GM21786 (cell line): ENCODE measurements around the gene CDC20B.
"Not testable (repeated sequence)": the region's sequence is repeated elsewhere in the genome, so short reads cannot be mapped to it uniquely, and the experiment has no call there.

Source experiments
- ATAC-seq: cut with Tn5 transposase; IDR thresholded peaks from one replicate; pipeline ENCODE4 v1.9.1; 2021; ENCODE audit not compliant: unreplicated experiment

Gene CDC20B

DNA sequence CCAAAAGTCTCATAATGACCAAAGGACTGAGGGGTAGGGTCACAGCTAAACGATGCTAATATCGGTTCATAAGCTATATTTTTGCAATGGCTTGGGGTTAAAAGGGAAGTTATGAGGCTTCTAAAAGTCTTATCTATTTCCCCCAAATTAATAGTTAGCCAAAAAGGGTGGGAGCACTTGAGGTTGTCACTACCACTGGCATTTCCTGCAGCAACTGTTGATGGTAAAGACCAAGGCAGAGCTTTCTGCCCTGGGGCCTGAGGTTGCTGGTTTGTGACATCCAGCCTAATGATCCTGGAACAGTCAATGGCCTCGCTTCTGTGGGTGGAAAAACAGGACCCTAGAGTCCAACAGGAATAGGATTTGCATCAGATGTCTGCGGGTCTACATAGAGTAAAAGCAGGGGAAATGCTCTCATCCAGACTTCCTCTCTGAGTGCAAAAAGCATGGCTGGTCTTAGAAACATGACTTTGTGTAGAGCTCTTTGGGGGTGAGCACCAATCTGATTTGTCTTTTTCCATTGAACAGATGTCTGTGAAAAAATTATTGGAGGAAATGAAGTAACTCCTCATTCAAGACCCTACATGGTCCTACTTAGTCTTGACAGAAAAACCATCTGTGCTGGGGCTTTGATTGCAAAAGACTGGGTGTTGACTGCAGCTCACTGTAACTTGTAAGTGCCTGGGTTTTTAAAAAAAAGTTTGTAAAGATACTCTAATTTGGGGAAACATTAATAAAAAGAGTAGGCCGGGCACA lies 67.9 kb downstream of the CDC20B start:
- ATAC-seq, result no peak

DNA sequence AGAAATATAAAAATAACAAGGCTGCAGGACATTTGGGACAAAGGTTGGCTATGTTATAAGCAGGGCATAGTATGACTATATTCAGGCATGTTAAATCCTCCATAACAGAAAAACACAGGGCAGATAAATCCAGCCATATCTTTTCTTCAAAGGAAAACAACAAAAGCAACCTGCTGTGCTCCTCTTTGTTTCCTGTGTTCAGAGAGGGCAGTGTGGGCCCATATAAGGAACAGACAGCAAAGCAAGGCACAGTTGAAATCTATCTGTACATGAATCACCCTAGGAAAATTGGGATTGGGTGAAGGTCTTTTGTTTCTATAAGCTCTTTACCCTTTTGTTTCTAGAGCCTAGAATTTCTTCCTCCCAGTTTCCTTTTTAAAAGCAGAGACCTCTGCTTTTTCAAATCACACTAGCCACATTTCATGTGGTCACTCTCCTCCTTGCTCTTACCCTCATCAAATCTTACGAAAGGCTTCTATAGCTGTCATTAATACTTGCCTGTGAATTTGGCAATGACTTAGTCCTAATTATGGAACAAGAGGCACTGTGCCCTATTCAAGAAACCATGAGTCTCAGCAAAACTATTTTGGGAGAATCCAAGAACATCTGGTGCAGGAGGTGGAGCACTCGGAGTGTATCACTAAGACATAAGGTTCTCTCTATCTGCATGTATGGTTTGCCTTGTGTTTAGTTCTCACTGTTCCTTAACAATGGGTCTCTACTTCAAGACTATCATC lies 68.8 kb downstream of the CDC20B start:
- no peak for ATAC-seq

DNA sequence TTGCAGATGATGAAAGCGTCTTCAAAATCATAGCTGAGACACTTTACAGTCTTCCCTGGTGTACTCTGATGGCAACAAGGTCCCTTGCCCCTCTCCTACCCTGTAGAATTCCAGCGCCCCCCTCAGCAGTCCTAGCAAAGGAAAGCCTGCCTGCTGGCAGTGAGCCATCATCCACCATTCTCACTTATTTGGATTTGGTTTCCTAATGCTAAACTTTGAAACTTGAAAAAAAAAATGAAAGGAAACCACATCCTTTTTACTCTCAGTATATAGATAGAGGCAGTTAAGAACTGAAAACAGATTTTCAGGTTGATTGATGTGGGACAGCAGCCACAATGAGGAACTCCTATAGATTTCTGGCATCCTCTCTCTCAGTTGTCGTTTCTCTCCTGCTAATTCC lies 70.6 kb downstream of the CDC20B start, which contains the start of gene GZMA:
Gene GZMA, plus strand, starts transcription at position 299 of the 400 bp plus-strand sequence. Its CDS starts 37 bp downstream, at position 336.
- no peak for ATAC-seq

DNA sequence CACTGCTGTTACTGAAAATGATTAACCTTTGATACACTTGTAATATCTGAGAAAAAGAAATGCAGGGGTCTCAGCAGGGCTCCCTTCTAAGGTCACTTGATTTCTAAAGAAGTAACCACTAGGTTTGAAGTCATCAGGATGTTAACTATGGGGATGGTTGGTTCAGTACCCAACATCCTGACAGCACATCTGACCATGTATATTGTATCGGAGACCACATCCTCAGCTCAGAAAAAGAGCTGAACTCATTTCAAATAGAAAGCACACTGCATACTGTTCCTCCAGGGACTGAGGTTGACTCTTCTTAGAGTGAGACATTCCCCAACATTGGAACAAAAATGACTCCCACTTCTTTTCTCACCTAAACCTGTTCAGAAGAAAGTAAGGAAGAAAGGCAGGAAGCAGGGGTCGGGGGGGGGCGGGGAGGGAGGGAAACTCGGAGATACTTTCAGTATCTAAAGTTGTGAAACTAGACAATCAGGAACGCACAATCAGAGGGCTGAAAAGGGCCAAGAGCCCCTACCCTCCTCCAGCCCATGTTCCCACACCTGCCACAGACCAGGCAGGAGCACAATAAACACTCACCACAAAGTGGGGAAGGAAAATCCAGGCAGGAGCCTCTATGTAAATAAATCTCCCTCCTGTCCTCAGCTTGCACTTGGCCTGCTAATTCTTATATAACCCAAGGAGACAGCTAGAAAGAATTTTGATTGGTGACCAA lies 71.3 kb downstream of the CDC20B start:
- ATAC-seq, result no peak

DNA sequence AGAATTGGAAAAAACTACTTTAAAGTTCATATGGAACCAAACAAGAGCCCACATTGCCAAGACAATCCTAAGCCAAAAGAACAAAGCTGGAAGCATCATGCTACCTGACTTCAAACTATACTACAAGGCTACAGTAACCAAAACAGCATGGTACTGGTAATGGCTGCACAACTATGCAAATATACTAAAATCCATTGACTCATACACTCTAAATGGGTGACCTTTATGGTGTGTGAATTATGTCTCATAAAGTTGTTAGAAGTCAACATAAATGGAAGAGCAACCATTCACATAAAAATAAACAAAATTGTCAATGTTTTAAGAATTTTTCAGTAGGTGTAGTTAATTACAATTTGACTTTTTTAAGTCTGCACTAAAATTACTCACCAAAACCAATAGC lies 71.8 kb downstream of the CDC20B start:
- not testable (repeated sequence) for ATAC-seq

DNA sequence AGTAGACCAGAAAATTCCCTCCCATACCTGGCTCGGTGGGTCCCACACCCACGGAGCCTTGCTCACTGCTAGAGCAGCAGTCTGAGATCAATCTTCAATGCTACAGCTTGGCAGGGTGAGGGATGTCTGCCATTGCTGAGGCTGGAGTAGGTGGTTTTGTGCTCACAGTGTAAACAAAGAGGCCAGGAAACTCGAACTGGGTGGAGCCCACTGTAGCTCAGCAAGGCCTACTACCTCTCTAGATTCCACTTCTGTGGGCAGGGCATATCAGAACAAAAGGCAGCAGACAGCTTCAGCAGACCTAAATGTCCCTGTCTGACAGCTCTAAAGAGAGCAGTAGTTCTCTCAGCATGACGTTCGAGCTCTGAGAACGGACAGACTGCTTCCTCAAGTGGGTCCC lies 76.1 kb downstream of the CDC20B start:
- no peak for ATAC-seq

DNA sequence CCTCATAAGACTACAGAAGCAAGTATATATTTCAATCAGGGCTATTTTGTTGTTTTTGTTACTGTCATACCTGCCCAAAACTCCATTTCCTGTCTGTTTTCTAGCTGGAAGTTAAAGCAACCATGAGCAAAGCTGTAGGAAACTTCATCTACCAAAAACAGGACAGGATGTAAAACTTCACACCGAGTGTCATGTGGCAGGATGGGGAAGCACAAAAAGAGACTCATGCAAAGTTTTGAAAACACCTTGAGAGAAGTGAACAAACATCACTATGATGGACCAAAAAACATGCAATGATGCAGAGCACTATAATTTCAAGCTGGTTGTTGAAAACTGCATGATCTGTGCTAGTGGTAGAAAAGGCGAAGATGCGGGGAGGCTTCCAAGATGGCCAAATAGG lies 76.8 kb downstream of the CDC20B start:
- no peak for ATAC-seq

DNA sequence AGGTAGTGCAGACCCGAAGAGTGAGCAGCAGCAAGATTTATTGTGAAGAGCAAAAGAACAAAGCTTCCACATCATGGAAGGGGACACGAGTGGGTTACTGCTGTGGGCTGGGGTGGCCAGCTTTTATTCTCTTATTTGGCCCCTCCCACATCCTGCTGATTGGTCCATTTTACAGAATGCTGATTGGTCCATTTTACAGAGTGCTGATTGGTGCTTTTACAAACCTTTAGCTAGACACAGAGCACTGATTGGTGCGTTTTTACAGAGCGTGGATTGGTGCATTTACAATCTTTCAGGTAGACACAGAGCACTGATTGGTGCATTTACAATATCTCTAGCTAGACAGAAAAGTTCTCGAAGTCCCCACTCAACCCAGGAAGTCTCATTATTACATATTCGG lies 82.0 kb downstream of the CDC20B start:
- ATAC-seq, result not testable (repeated sequence)

DNA sequence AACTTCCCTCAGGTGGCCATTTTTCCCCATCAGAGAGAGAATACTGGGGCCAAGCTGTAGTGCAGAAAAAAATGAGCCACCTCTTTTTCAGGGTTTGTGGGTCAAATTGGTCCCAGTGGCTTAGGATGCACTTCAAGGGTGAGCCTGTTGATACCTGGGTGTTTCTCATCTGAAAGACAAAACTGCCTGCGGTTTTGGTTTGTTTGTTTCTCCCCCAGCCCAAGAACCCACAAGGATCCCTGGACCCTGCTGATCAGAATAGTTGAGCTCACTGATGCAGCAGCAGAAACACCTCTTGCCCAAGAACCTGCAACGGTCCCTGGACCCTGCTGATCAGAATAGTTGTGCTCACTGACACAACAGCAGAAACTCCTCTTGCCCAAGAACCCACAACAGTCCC lies 83.7 kb downstream of the CDC20B start:
- not testable (repeated sequence) for ATAC-seq

DNA sequence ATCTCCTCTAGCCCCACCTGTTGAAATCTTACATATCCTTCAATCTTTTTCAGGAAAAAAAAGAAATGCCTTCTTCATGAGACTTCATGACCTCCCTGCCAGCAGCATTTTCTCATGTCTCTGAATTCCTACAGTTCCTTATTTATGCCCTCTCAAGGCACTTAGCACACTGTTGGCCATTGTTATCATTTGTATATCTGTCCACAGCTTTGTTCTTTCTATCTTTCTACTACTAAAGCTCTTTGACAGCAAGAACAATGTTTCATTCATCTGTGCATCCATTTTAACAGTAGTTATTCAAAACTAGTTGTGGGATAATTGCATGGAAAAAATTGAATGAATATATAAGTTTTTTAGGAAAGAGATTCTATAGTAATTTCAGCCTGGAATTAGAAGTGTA lies 91.4 kb downstream of the CDC20B start:
- ATAC-seq, result no peak

DNA sequence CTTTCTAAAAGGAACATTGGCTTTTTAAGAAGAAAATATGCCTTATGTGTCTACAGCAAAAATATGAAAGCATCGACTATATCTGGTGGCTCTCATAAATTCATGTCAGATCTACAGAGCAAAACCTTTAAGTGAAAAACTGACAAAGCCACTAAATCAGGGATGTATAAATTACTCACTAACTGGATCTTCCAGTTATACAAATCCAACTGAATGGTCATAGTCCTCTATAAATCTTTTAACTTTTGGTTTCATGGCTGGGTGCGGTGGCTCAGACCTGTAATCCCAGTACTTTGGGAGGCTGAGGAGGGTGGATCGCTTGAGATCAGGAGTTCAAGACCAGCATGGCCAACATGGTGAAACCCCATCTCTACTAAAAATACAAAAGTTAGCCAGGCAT lies 99.8 kb downstream of the CDC20B start:
- ATAC-seq, result no peak

DNA sequence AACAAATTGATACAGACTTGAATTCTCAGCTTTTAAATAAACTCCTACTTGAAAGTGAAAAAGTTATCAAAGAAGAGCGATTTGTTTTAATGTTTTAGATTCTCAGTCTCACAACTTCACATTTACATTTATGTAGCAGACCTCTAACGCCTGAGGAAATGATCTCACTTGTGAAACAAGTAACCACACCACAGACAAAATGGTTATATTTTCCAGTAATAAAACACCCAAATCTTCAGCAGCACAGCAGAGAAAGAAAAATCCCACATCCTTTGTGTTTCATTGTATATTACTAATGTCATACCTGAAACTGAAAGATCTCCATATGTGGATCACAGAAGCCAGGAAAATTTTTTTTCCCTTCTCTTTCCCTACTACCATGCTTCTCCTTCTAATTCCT lies 100.3 kb downstream of the CDC20B start:
- no peak for ATAC-seq

DNA sequence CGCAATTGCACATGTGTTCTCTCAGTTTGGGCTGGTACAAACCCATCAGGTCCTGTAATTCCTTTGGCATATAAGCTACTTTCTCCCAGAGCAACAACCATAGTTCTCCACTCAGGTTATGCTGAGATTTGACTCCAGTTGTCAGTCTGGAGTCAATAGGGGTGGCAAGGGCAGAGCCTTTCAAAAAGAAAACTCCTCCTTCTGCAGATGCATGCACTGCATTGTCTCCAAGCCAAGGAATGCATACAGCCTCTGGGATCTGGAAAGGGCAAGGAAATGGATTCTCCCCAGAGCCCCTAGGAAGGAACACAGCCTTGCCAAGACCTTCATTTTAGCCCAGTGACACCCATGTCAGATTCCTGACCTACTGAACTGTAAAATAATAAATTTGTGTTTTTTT lies 101.6 kb downstream of the CDC20B start:
- no peak for ATAC-seq

DNA sequence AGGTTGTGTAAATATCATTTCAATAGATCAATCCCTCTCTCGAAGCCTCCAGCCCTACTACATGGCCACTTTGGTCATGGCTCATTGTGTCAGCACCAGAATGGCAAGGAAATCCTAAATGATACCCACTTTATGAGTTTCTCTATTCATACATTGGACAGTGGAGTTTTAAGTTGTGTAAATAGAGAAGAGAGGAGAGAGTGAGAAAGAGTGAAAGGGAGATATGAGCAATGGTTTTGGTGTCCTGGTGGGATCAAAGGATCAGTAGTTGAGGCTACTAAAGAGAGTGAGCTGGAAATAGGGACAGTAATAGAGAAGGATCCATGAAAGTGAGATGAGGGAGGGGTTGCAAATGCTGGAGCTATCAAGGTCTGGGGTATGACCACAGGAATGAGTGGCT lies 102.0 kb downstream of the CDC20B start:
- ATAC-seq, result no peak

DNA sequence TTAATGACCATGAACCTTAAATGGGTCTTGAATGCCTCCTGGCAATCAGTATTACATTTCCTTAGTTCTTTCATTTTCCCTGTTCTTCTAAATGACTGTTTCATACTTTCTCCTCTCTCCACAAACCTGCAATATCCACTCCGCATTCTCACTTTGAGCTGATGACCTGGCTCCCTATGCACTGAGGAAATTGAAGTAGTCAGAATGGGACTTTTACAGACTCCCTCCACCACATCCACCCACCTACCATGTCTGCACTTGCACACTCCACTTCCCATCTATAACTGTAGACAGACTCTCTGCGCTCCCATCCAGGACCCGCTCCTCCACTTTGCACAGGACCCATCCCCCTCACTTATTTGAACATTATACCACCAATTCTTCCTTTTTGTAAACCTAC lies 106.7 kb downstream of the CDC20B start:
- ATAC-seq, result no peak

DNA sequence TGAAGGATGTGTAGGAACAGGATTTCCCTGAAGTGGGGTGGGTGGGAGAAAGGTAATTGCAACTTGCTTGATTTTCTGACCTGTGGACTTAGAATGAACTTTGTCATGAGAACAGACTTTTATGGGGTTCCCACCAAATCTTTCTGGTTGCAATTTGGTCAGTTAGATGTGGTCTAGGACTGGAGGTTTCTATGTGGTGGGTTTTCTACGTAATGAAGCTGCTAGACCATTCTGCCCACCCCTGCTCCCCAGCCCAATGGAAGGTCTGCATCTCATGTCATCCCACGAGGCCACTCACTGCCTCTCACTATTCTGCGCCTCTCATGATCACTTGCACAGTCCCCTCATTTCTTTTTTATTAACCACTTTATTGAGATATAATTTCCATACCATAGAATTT lies 108.5 kb downstream of the CDC20B start:
- no peak for ATAC-seq

DNA sequence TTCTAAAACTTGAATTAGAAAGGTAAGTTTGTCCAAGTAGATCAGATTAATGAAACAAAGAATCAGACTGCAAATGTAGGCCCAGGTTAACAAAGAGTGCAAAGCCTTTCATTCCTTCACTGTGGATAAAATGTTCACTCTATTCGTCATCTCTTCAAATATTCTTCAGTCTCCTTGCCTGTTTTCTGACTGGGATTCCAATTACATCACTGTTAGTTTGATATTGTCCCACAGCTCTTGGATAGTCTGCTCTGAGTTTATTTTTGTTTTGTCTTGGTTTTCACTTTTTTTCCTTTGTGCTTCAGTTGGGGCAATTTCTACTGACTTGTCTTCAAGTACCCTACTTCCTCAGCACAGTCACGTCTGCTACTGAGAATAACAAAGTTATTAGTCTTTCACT lies 109.1 kb downstream of the CDC20B start:
- ATAC-seq, result no peak

DNA sequence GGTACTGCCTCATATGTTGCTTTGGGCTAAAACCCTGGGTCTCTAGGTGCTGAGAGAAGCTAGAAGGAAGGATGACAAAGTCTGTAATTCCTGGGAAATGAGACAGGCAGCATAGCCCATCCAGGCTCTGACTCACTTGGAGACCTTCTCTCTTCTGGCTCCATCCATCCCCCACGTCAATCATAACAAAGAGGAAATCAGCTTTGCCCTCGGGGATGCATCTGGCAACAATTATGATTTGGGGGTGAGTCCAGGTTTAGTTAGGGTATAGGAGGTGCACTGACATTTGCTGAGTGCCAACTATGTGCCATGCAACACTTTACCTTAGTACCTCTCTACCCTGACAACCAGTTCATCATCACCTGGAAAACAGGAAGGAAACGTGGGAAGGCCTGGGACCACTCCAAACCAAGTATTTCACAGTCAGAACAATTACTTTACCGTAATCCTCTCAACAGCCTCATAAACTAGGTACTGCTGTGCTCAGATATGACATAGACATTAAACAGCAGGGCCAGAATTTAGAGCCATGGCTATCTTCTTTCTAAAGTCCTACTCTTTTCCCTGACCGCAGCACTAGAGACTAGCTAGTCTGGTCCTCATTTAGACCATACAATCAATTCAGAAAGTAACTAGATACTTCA lies 109.6 kb downstream of the CDC20B start:
- ATAC-seq, result no peak
